Neuronal stem cell (in vitro differentiated cells): Measurements from ENCODE around the gene LPGAT1.
"Not testable (repeated sequence)": the region's sequence is repeated elsewhere in the genome, so short reads cannot be mapped to it uniquely, and the experiment has no call there.

Experiments used
- DNase-seq: peaks from one replicate; pipeline ENCODE4 v3.0.0-alpha.2; 2013; ENCODE audit warnings: low spot score
- H2AFZ ChIP-seq: one replicate; pipeline ENCODE4 v1.6.1; 2013; ENCODE audit warnings: mild to moderate bottlenecking, low read length, inconsistent platforms
- H2AK5ac ChIP-seq: 2 replicates; pipeline ENCODE4 v1.6.1; 2013; ENCODE audit warnings: low read depth, mild to moderate bottlenecking, inconsistent platforms, low read length, moderate library complexity, mixed read lengths
- H2BK120ac ChIP-seq: 2 replicates; pipeline ENCODE4 v1.6.1; 2013; ENCODE audit warnings: low read depth, mild to moderate bottlenecking, inconsistent platforms, low read length, moderate library complexity, mixed read lengths
- H2BK12ac ChIP-seq: one replicate; pipeline ENCODE4 v1.6.1; 2013; ENCODE audit warnings: low read length, inconsistent platforms
- H2BK15ac ChIP-seq: 2 replicates; pipeline ENCODE4 v1.6.1; 2013; ENCODE audit warnings: mild to moderate bottlenecking, low read length, inconsistent platforms, mixed read lengths
- H2BK5ac ChIP-seq: one replicate; pipeline ENCODE4 v1.6.1; 2013; ENCODE audit warnings: inconsistent platforms, mild to moderate bottlenecking, low read length, moderate library complexity
- H3K14ac ChIP-seq: one replicate; pipeline ENCODE4 v1.6.1; 2013; ENCODE audit warnings: low read length, inconsistent platforms
- H3K18ac ChIP-seq: 2 replicates; pipeline ENCODE4 v1.6.1; 2013; ENCODE audit warnings: low read length, inconsistent platforms
- H3K23ac ChIP-seq: 2 replicates; pipeline ENCODE4 v1.6.1; 2013; ENCODE audit warnings: low read depth, mild to moderate bottlenecking, mixed read lengths, low read length, inconsistent platforms; ENCODE audit not compliant: poor library complexity
- H3K27ac ChIP-seq: replicated peaks from 3 replicates; pipeline ENCODE4 v1.5.1; 2013; ENCODE audit warnings: low read length, inconsistent platforms
- H3K27me3 ChIP-seq, 3 experiments: 2 replicates each; pipeline ENCODE4 v1.6.1; 2013; ENCODE audit warnings: low read length in 3 of 3, mild to moderate bottlenecking in 2 of 3, inconsistent platforms in 1 of 3, low read depth in 1 of 3, mixed read lengths in 1 of 3, moderate library complexity in 1 of 3; ENCODE audit not compliant: control insufficient read depth in 3 of 3, insufficient read depth in 3 of 3
- H3K36me3 ChIP-seq, 2 donors: replicated peaks in 1 of 2; 2 replicates each; pipeline ENCODE4 v1.6.1; 2013; ENCODE audit warnings: low read length in 2 of 2; ENCODE audit not compliant: control insufficient read depth in 2 of 2, insufficient read depth in 2 of 2
- H3K4ac ChIP-seq: 2 replicates; pipeline ENCODE4 v1.6.1; 2013; ENCODE audit warnings: inconsistent platforms, mild to moderate bottlenecking, low read length, moderate library complexity
- H3K4me1 ChIP-seq, 2 donors: 1 replicate in 1 of 2; 2 replicates in 1 of 2; pipeline ENCODE4 v1.6.1; 2013; ENCODE audit warnings: low read length in 2 of 2, low read depth in 1 of 2; ENCODE audit not compliant: control insufficient read depth in 2 of 2, insufficient read depth in 1 of 2
- H3K4me2 ChIP-seq: one replicate; pipeline ENCODE4 v1.6.1; 2013; ENCODE audit warnings: mild to moderate bottlenecking, low read length, inconsistent platforms; ENCODE audit not compliant: insufficient read depth, poor library complexity, severe bottlenecking
- H3K4me3 ChIP-seq, 2 donors: 2 replicates each; pipeline ENCODE4 v1.5.1; 2013; ENCODE audit warnings: low read length in 2 of 2, mild to moderate bottlenecking in 2 of 2, inconsistent platforms in 1 of 2, moderate library complexity in 1 of 2
- H3K79me1 ChIP-seq: one replicate; pipeline ENCODE4 v1.6.1; 2013; ENCODE audit warnings: low read depth, mild to moderate bottlenecking, inconsistent platforms, low read length, moderate library complexity
- H3K9ac ChIP-seq: one replicate; pipeline ENCODE4 v1.6.1; 2013; ENCODE audit warnings: mild to moderate bottlenecking, low read depth, low read length, inconsistent platforms; ENCODE audit not compliant: poor library complexity
- H3K9me3 ChIP-seq, 2 donors: replicated peaks in 1 of 2; 2 replicates each; pipeline versions ENCODE3 to v1.6.1; 2013; ENCODE audit warnings: low read length in 2 of 2, mild to moderate bottlenecking in 2 of 2, inconsistent platforms in 1 of 2, low read depth in 1 of 2, mixed read lengths in 1 of 2, moderate library complexity in 1 of 2; ENCODE audit not compliant: control insufficient read depth in 2 of 2, insufficient read depth in 1 of 2
- H4K8ac ChIP-seq: one replicate; pipeline ENCODE4 v1.6.1; 2013; ENCODE audit warnings: low read depth, mild to moderate bottlenecking, inconsistent platforms, low read length, moderate library complexity
- H4K91ac ChIP-seq: one replicate; pipeline ENCODE4 v1.6.1; 2013; ENCODE audit warnings: low read length, low read depth, mild to moderate bottlenecking, inconsistent platforms; ENCODE audit not compliant: poor library complexity
- WGBS, 2 donors: extraction: QIAGEN DNeasy Blood & Tissue Kit; methylation state at CpG; one replicate each; pipeline ENCODE4 v1.1.7; 2013; ENCODE audit warnings: missing lambda C conversion rate in 2 of 2, mixed read lengths in 1 of 2; ENCODE audit not compliant: insufficient read length in 2 of 2, insufficient replicate concordance in 1 of 2; ENCODE audit errors: extremely low coverage in 2 of 2; 5-methylcytosine and 5-hydroxymethylcytosine counted together

LPGAT1 gene

DNA sequence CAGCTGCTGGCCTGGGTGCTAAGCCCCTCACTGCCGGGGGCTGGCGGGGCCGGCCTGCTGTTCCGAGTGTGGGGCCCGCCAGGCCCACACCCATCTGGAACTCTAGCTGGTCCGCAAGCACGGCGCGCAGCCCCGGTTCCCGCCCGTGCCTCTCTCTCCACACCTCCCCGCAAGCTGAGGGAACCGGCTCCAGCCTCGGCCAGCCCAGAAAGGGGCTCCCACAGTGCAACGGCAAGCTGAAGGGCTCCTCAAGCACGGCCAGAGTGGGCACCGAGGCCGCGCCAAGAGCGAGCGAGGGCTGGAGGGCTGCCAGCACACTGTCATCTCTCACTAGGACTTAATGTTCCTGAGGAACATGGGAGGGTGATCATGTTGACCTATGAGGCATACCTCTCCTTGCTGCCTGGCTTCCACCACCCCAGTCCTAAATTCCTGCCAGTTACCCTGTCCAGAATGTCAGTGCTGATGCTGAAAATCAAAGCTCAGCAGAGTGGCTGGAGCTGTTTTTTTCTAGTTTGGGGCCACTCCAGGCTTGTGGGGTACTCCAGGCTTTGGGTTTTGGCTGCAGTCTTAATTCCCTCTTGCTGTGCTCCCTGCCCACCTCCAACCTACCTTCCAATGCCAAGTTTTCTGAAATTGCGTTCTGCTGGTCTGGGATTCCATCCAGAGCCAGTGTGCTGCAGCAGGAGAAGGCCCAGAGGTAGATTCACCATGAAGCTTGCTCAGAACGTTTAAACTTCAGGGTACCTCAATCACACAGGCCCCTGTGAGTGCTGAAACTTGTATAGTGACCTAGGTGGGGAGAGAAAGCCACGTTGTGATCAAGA is 44.2 kb upstream of the LPGAT1 start:
- Histone ChIP-seq H3K4me2 (no peak overlapping the region), H3K23ac (no peak overlapping the region), H4K8ac (no peak overlapping the region), H2AK5ac (no peak overlapping the region), H3K27me3 (no peaks in the 10 kb centered on the region), H3K36me3 (no peaks in the 10 kb centered on the region), H3K79me1 (peaks cover 2% of the 10 kb centered on the region), H2BK120ac (no peak overlapping the region), H3K14ac (no peak overlapping the region), H2AFZ (no peak overlapping the region), H4K91ac (no peak overlapping the region), H3K4me1 (no peaks in the 10 kb centered on the region), H3K4ac (no peak overlapping the region), H2BK15ac (no peak overlapping the region), H2BK5ac (no peak overlapping the region), H3K4me3 (peak overlapping the region in 1 of 2 donors; percentile 1), H2BK12ac (no peak overlapping the region), H3K18ac (no peak overlapping the region), H3K27ac (no peak overlapping the region), H3K9me3 (peaks cover 0 to 3% of the 10 kb centered on the region in 2 donors), H3K9ac (no peak overlapping the region)
- no peak for DNase-seq
- WGBS, 2 donors = no CpG with 5 or more reads among the region's 25 CpGs

DNA sequence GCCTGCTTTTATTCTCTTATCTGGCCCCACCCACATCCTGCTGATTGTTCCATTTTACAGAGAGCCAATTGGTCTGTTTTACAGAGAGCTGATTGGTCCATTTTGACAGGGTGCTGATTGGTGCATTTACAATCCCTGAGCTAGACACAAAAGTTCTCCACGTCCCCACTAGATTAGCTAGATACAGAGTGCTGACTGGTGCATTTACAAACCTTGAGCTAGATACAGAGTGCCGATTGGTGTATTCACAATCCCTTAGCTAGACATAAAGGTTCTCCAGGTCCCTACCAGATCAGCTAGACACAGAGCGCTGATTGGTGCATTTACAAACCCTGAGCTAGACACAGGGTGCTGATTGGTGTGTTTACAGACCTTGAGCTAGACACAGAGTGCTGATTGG is 43.2 kb upstream of the LPGAT1 start:
- not testable (repeated sequence) for H3K4ac ChIP-seq, H3K23ac ChIP-seq, H3K14ac ChIP-seq, H4K8ac ChIP-seq, H3K27me3 ChIP-seq, H3K27ac ChIP-seq, DNase-seq, H4K91ac ChIP-seq, H3K79me1 ChIP-seq, H3K9me3 ChIP-seq, H3K36me3 ChIP-seq, H2BK15ac ChIP-seq, H2BK120ac ChIP-seq, H3K4me3 ChIP-seq, H2AK5ac ChIP-seq, H3K4me1 ChIP-seq, H2BK5ac ChIP-seq, H3K18ac ChIP-seq, H2AFZ ChIP-seq, H3K4me2 ChIP-seq, H3K9ac ChIP-seq, H2BK12ac ChIP-seq
- no CpG with 5 or more reads among the region's 3 CpGs for WGBS, 2 donors

- H3K23ac ChIP-seq = no peak overlapping the region
- no peaks in the 10 kb centered on the region for H3K4me1 ChIP-seq
- H2BK12ac ChIP-seq = no peak overlapping the region
- H2BK15ac ChIP-seq = no peak overlapping the region
- H2BK5ac ChIP-seq = no peak overlapping the region
- H2AK5ac ChIP-seq = no peak overlapping the region
- H3K36me3 ChIP-seq = no peaks in the 10 kb centered on the region
- H3K27me3 ChIP-seq = no peaks in the 10 kb centered on the region
- no peak overlapping the region for H2AFZ ChIP-seq
- no peak overlapping the region for H3K27ac ChIP-seq
- no peak overlapping the region for H3K18ac ChIP-seq
- H3K9me3 ChIP-seq = peaks cover 0 to 3% of the 10 kb centered on the region in 2 donors
- H3K4me2 ChIP-seq = no peak overlapping the region
- no CpG with 5 or more reads among the region's 1 CpG for WGBS, 2 donors
- DNase-seq = no peak
- H3K9ac ChIP-seq = no peak overlapping the region
- H3K4me3 ChIP-seq = no peak overlapping the region
- no peak overlapping the region for H2BK120ac ChIP-seq
- no peaks in the 10 kb centered on the region for H3K79me1 ChIP-seq
- H3K4ac ChIP-seq = no peak overlapping the region
- no peak overlapping the region for H4K8ac ChIP-seq
- no peak overlapping the region for H3K14ac ChIP-seq
- H4K91ac ChIP-seq = no peak overlapping the region
Observed at GRCh38 chr1:211870156-211870555, 39.6 kb upstream of the LPGAT1 start.

GRCh38 chr1:211865180-211865579 is 34.6 kb upstream of the LPGAT1 start:
- no peak overlapping the region for H2AK5ac ChIP-seq
- no peak overlapping the region for H3K23ac ChIP-seq
- no peaks in the 10 kb centered on the region for H3K4me1 ChIP-seq
- H2BK12ac ChIP-seq = no peak overlapping the region
- no peak overlapping the region for H3K27ac ChIP-seq
- H2AFZ ChIP-seq = no peak overlapping the region
- H3K4ac ChIP-seq = no peak overlapping the region
- H4K91ac ChIP-seq = no peak overlapping the region
- no peaks in the 10 kb centered on the region for H3K9me3 ChIP-seq
- no peak overlapping the region for H4K8ac ChIP-seq
- no peak overlapping the region for H3K9ac ChIP-seq
- DNase-seq = no peak
- WGBS, 2 donors = no CpG with 5 or more reads among the region's 2 CpGs
- no peaks in the 10 kb centered on the region for H3K27me3 ChIP-seq
- no peaks in the 10 kb centered on the region for H3K36me3 ChIP-seq
- H3K18ac ChIP-seq = no peak overlapping the region
- no peak overlapping the region for H3K14ac ChIP-seq
- H3K4me2 ChIP-seq = no peak overlapping the region
- no peaks in the 10 kb centered on the region for H3K79me1 ChIP-seq
- H3K4me3 ChIP-seq = no peak overlapping the region
- no peak overlapping the region for H2BK120ac ChIP-seq
- H2BK5ac ChIP-seq = no peak overlapping the region
- H2BK15ac ChIP-seq = no peak overlapping the region
